GM19468 (cell line): ENCODE results near the gene ZNF423.

ENCODE experiments used
- ATAC-seq: cut with Tn5 transposase; IDR thresholded peaks from one replicate; pipeline ENCODE4 v1.9.1; 2021; ENCODE audit warnings: mild to moderate bottlenecking, moderate library complexity, moderate number of reproducible peaks; ENCODE audit not compliant: unreplicated experiment; ENCODE audit errors: extremely low read depth

ZNF423 gene

DNA sequence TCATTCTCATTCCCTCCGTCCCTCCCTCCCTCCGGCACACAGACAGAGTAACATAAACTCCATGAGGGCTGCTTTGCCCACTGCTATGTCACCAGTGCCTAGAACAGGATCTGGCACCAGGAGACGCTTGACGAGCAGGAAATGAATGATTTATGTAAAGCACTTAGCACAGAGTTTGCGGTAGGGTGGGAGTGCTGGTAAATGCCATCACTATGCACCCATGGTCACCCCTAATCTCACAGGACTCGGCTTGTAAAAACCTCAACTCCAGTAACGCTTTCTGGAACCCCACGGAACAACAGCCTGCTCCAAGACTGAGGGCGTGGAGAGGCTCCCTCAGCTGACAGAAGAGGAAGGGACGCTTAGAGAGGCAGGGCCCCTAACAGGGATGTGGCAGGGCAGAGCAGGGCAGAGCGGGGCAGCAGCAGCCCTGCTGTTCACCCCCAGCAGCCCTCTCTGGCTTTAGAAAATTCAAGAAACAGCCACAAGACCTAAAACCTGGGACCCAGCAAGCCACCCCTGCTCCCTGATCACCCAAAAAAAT, 325.4 kb downstream of the ZNF423 start:
- no peak for ATAC-seq

DNA sequence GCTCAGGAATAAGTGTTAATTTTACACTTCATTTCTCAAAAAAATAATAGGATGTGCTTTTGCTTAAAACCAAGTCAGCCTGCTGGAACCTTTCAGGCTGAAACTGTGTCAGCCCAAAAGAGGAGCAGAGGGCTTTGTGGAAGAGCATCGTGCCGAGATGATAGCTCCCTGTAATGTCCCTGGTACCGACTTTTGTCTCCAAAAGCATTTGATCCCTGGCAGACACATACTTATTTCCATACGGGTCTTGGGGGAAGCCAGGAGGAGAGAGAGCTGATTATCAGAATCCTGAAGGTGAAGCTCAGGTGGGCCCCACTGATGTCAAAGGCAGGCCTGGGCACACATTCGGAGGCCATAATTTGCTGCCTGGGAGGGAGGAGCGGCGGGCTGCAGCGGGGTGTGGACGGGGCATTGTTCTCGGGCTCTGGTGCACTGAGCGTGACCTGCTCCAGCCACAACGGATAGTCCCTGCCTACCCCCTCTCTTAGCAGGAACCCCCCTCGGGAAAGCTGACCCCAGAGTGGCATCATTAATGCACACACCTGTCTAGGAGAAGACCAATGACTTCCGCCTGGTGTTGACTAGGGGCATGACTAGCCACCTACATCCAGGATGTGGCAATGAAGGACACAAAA, 326.4 kb downstream of the ZNF423 start:
- no peak for ATAC-seq

DNA sequence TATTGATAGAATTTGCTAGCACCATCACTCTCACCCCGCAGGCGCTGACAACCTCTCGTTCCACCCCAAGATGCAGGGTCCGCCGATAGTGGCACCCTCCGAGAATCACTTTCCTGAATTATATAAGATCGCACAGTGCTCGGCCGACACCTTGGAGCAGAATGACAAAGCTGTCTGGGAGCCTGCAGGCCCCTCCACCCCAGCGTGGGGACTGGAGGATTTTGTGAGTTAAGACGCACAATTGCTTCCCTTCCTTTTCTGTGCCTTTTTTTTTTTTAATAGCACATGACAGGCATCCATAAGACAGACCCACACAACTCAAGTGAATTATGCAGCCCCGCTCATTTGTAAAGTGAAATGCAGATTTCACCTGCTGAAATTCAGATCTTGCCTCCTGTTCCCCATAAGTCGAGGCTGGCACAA, 327.0 kb downstream of the ZNF423 start:
- no peak for ATAC-seq

DNA sequence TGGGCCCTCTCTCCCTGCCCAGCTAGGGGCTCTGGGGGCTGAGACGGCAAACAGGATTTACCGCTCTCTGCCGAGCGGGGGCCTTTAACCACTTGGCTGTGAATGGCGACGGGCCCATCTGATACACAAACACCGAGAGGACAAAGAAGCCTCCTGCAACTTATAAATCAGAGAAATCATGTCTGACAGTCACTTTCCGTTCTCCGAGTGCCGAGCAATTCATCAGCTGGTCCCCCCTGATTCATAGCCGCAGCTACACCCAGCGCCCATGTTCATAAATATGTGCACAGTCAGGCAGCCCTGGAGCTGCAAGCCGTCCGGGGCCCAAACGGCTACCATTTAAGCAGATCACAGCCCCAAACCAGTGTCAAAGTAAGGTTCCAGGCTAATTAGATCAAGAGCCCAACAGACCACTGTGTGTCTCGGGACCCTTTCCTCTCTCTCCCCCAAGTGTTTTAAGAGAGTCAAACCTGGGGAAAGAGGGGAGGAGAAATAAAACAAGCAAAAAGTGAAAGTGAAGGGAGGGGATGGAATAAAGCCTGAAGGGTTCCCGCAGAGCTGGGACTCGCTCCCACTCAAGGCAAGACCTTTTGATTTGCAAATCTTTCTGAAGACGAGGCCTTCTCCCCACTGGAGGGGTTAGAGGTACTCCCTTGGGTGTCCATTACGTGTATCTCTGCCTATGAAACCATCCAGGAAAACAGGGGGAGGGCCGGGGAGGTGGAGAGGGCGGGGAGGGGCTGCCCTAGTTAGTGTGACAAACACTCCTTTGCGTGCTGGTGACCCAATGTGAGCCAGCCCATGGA, 327.6 kb downstream of the ZNF423 start:
- ATAC-seq: no peak

DNA sequence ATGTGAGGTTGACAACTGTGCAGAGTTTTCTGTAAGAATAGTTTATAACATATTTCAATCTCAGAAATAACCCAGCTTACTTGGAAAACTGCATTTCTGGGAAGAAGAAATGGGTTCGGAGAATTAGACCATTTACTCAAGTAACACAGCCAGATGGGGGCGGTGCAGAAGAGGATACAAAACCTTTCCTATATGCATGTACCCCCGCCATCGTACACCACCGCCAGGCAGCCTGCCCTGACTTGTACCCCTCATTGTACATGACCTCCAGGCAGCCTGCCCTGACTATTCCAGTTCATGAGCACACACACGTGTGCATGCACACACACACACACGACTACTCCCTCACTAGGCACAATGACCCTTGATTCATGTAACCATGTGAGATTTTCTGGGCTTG, 328.3 kb downstream of the ZNF423 start:
- no peak for ATAC-seq

DNA sequence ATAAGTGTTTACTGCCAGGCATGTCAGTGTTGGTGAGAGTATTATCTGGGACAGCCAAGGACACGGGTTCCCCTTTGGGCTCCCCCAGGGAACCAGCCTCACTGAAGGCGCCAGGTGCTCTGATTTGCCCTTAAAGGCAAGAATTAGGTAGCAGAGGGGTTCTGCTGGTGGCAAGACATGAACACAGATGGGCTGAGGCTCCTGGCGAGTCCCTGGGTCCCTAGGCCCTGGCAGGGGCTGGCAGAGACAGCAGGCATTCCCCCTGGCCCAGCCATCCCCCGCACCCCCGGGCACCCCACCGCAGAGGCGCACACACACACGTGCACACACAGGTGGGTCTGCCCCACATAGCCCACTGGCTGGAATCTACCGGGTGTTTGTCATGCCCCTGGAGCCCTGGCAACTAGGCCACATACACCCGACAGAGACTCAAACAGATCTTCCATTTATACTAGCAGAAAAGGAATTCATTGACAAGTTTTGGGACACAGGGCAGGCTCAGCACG, 329.0 kb downstream of the ZNF423 start:
- ATAC-seq: no peak

DNA sequence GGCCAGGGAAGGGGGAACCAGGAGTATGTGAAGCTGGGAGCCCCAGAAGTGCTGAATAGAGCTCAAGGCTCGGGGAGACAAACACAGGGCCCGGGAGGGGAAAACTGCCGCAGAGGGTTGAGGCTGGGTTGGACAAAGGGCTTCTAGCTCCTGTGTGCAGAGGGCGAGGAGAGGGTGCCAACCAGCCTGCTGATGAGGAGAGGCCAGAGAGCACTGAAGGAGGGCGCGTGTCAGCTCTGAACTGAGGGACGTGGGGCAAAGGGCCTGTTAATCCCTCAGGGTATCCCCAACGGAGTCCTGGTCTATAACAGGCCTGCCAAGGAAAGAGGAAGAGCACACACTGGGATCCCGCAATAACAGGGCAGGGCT, 331.0 kb downstream of the ZNF423 start:
- ATAC-seq: no peak

DNA sequence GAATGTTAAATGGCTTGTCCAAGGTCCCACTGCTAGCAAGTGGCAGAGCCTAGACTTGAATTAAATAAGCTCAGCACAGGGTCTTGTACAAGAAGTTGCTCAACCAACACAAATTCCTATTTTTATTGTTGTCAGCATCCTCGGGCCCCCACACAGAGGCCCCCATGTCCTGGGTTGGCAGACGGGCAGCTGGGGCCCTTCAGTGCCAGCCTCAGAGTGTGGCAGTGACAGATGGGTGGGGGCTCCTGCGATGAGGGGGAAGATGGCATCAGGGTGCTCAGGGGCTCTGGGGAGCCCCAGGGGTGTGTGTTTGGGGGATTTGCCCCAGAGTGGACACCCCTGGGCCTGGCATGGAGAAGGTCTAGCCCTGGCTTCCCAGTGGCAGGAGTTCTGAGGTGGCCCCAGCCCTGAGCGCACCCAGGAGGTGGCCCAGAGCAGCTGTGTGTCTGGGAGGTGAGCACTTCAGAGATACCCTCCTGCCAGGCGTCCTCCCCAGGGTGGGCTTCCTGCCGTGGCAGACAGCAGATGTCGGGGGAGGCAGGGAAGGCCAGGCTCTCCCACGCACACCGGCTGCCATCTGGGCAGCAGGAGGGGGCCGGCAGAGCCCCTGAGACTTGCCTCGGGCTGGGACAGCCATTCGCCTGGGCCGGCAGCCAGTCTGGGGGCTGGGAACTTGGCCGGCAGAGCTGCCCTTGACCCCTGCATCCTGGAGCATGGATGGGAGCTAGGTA, 331.5 kb downstream of the ZNF423 start:
- no peak for ATAC-seq

DNA sequence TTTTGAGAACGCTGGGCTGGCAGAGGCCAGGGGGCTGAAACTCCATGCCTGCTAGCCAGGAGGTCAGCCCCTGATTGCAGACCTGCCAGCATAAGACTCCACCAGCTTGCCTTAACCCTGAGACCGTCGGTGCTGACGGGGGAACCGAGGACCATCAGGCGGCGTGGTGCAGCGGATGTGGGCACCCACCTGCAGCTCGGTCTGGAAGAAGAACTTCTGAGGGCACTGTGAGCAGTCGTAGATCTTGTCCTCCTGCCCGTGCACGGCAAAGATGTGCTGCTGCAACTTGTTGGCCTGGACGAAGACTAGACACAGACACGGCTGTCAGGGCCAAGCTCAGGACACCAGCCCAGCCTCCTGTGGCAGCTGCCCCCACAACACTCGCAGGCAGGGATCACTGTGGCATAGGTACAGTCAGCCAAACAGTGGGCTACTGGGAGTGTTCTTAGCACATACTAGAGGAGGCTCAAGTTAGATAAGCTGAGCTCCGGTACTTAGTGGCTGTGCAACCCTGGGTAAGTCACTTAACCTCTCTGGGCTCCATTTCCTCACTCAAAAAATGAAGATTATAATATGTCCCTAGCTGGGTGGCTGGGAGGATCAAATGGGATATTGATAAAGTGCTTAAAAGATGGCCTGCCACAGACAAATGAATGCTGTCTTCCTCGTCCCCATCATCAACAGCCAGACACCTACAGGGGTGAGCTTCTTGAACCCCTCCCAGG, 332.3 kb downstream of the ZNF423 start:
- ATAC-seq: no peak

DNA sequence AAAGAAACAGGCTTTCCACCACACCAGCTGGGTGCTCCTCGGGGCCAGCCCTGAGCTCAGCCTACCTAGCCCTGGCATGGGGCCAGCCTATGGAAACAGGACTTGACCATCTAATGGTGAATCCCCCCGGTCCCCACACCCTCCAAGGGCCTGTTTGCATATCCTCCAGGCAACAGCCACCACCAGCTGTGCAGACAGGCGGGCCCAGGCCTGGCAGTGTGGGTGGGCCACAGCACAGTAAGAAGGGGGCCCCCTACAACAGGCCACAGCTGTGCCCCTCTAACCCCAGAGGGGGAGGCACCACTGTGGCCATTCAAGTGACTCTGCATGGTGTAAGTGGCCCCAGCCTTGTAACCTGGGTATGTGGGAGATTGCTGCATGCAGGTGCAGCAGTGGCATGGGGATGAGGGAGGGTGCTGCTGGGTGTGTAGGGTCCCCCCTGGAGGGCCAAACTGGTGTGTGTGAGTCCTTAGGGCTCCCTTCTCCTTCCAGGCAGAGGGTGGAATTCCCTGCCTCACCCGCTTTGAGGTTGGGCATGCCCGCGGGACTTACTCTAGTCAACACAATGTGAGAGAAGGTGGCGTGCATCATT, 334.1 kb downstream of the ZNF423 start:
- ATAC-seq: no peak

DNA sequence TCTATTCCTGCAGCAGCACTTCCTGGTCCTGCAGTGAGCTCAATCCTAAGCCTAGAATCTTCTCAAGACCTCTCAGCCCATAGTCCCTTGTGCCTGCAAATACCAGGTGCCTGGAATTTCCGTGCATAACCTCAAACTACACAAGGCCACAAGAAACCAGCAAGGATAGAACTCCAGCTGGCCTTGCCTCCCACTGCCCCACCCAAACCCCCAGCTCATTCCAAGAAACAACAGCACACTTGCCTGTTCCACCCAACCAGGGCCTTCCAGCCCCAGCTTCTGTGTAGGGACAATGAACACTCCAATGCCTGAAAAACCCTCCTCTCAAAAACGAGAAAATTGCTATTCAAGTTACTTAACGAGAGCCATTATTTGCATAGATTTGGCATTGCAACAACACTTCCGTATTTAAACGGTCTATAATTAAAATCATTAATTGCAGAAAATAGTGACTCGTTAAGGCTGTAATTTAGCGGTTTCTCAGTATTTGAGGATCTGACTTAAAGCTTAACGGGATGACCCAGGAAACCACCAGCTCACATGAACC, 335.3 kb downstream of the ZNF423 start:
- no peak for ATAC-seq

DNA sequence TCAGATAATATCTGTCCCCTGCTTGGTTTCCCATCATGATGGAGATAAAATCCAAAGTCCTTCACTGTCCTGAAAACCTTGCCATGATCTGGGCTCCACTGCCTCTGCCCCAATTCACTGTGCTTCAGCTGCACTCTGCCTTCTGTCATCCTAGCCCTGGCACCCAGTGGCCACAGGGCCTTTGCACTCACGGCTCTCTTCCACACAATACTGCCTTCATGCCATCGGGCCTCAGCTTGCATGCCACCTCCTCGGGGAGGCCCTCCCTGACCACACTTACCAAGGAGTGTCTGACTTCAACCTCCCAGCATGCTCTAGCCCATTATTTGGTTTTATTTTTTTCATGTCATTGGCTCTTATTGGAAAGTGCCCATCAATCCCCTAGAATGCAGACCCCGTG, 336.2 kb downstream of the ZNF423 start:
- no peak for ATAC-seq

DNA sequence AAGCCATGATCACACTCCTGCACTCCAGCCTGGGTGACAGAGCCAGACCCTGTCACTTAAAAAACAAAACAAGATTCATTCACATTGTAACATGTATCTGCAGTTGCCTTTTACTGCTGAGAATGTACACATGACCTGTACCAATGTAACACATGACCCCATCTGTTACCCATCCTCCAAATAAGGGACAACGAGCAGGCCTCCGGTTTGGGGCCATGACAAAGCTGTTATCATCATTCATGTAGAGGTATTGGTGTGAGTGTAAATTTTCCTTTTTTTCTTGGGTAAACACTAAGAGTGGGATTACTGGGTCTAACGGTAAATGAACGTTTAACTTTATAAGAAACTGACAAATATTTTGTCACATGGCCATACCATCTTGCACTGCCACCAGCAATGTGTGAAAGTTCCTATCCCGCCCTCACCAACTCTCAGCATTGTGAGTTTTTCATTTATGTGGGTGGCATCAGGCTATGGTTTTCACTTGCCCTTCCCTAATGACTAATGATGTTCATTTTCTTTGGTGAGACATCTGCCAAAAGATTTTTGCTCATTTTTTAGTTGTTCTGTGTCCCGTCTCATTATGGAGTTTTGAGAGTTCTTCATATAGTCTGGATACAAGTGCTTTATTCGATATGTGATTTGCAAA, 336.8 kb downstream of the ZNF423 start:
- ATAC-seq: no peak

DNA sequence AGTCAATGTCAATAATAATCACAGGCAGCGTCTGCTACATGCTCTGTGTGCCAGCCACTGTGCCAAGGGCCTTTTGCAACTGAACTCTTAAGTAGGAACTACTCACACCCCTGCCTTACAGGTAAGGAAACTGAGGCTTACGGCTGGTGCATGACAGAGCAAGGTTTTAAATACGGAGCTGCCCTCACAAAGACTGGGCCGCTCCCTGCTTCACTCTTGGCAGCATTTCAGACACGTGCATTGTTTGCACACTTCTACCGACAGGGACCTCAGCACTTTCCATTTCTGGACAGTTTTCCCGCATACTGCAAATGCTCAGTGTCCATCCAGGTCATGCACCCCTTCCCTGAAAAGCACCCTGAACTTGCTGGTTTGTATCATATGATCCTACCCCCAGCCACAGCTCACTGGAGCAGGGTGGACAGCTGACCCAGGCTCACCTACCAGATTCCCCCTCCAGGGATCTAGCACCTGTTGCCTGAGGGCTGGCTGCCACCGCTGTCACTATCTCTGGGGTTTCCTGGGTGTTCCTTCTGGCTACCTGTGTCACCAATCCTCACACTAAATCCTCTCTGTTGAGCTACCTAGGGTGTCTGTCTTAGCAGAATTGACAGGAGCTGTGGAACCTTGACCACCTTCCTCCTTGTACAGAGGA, 339.4 kb downstream of the ZNF423 start:
- ATAC-seq: no peak

DNA sequence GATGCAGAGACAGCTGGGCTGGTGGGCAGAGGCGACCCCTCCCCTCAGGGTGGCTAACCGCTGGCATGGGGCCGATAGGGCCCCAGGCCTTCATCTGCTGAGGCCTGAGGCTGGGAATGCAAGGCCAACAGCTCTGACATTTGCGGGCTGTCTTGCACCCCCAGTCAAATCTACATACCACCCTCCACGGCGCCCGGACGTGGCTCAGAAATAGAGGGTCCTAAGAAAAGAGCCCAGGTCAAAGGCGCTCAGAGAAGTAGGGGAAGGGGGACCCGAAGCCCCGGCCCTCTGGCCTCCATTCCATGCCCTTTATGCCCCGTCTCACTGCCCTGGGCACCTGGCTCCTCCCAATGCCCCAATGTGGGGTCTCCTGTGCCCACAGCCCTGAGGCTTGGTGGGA, 340.1 kb downstream of the ZNF423 start:
- ATAC-seq: no peak

DNA sequence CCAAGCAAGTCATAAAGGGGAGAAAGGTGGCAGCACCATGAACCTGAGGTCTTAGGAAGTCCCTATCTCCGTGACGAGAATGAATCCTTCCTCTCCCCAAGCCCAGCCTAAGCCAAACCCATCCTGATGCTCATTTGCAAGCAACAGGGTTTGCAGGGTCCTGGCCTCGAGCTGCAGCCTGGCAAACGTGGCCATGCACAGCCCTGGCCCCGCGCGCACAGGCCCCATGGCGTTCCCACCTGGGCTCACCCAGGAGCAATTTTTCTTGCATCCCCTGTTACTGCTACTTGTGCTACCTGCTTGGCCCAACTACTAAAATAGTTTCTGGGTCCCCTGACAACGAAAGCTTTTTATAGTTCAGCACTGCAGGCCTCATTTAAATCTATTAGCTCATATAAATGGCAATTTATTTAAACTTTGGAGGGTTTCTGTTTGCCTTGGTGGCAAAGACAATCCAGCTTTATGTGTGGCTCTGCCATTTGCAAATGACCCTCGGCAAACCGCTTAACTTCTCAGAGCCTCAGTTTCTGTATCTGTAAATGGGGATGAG, 340.8 kb downstream of the ZNF423 start:
- no peak for ATAC-seq

DNA sequence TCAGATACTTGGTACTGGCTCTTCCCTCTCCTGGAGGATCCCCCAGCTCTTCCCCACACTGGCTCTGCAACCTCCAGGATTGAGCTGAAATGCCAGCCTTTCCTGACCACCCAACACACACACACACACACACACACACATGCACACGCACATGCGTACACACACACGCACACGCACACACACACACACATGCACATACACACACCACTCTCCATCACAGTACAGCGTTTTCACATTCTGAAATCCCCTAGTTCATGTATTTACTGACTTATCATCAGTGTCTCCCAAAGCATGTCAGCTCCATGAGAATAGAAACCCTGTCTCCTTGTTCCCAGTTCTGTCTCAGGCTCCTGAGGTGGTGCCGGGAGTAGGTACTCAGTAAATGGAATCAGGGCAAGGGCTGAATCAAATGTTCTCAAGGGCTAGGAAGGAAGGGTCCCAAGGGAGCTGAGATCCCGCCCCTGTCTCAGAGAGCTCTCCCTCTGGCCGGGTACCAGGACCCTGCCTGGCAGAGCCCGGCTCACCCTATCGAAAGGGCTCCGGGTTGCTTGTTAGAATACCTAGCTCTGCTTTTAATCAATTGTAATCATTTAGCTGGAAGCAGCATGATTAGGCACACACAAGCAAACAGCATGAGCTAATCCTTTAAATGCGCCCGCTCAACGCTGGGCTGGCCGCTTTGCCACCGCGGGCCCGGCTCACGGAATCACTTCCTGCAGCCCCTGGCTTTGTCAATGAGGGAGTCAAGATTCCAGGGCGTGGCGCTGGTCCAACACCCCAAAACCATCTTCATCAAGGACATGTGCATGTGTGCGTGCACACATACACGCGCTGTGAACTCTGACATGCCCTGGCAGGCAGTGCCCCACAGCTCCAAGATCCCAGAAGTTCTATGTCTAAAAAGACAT, 341.6 kb downstream of the ZNF423 start:
- ATAC-seq: no peak
